ENCODE measurements around the gene FAM174C.
A peak's percentile ranks its signal among the peaks of the same experiment; 100 is the strongest.

Gene FAM174C

GRCh38 chr19:1249990-1250436, 25.3 kb upstream of the FAM174C start:
- no peak for DNase-seq (ENCODE audit: low read depth in 2 of 2)

- DNase-seq (ENCODE audit: low read depth in 2 of 2): no peak
Measured at GRCh38 chr19:1250437-1251260, 24.7 kb upstream of the FAM174C start.

GRCh38 chr19:1251330-1252220, 23.8 kb upstream of the FAM174C start:
- DNase-seq (ENCODE audit: low read depth in 2 of 2): no peak

GRCh38 chr19:1252221-1252820, 23.0 kb upstream of the FAM174C start:
- no peak for DNase-seq (ENCODE audit: low read depth in 2 of 2)

- DNase-seq (ENCODE audit: low read depth in 2 of 2): peak in 1 of 2 donors; percentile 52
Measured at GRCh38 chr19:1252821-1253513, 22.4 kb upstream of the FAM174C start.

- no peak for DNase-seq (ENCODE audit: low read depth in 2 of 2)
Measured at GRCh38 chr19:1253514-1254080, 21.7 kb upstream of the FAM174C start.

GRCh38 chr19:1254081-1254527, 21.2 kb upstream of the FAM174C start:
- no peak for DNase-seq (ENCODE audit: low read depth in 2 of 2)

- DNase-seq (ENCODE audit: low read depth in 2 of 2): no peak
Measured at GRCh38 chr19:1254530-1255185, 20.7 kb upstream of the FAM174C start.

- DNase-seq (ENCODE audit: low read depth in 2 of 2): no peak
Measured at GRCh38 chr19:1255186-1256161, 19.9 kb upstream of the FAM174C start.

- DNase-seq (ENCODE audit: low read depth in 2 of 2): no peak
Measured at GRCh38 chr19:1256646-1257474, 18.5 kb upstream of the FAM174C start.

GRCh38 chr19:1257475-1258162, 17.7 kb upstream of the FAM174C start:
- no peak for DNase-seq (ENCODE audit: low read depth in 2 of 2)

- DNase-seq (ENCODE audit: low read depth in 2 of 2): no peak
Measured at GRCh38 chr19:1258163-1258492, 17.2 kb upstream of the FAM174C start.

GRCh38 chr19:1258707-1259205, 16.6 kb upstream of the FAM174C start:
- DNase-seq (ENCODE audit: low read depth in 2 of 2): no peak

GRCh38 chr19:1259206-1259875, 16.0 kb upstream of the FAM174C start:
- no peak for DNase-seq (ENCODE audit: low read depth in 2 of 2)

GRCh38 chr19:1259876-1260748, 15.2 kb upstream of the FAM174C start:
- no peak for DNase-seq (ENCODE audit: low read depth in 2 of 2)

Data from stimulated activated CD8-positive, alpha-beta memory T cell treated with anti-CD3 and anti-CD28 coated beads, Interleukin-2, amount 100 ng/mL, for 1 hour (primary cell).